Measurements from ENCODE around the gene SLC5A9. TPM values are rescaled to one million over a fixed set of nuclear protein-coding genes. Genes with fewer than 3 reads are reported as not detected.

Gene SLC5A9
- polyA plus RNA-seq, 2 of the 4 experiments (the other 2 are of a cell fraction): 0.03 to 0.21 TPM

DNA sequence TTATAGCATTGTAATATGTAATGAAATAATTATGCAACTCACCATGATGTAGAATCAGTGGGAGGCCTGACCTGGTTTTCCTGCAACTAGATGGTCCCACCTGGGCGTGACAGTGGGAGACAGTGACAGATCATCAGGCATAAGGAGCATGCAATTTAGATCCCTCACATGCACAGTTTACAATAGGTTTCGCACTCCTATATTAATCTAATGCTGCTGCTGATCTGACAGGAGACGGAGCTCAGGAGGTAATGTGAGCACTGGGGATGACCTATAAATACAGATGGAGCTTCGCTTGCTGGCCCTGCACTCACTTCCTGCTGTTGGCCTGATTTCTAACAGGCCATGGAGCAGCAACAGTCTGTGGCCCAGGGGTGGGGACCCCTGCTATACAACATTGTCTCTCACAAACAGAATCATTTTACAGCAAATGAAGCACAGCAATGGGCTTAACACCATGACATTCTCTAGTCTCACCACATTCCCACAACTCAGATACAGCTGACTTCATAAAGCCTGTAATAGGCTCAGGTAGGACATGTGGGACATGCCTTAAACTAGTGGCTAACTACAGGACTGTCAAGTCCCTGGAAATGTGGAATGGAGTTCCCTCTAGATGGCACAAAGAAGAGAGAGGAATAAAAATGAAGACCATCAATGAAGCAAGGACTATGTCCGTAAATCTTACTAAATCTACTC is 40.7 kb upstream of the SLC5A9 start:
- ChIA-PET POLR2A (no interaction called here), CTCF (no interaction called here)
- ATAC-seq: no peak

DNA sequence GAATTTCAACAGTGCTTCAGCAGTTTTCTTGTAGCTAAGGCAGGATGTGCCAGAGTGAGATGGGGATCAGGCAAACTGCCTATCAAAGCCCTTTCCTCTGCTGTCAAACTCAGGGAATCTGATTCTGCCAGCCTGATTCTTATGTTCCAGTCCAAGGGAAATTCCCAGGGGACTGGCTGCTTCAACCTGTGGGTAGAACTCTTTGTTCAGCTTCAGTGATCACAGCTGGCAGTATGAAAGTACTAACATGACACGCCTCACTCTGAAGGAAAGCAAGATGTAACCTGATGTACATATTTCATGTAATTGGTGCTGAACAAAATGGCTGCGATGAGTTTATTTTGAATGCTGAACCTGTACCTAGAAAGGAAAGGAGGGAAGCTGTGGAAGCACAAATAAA is 40.1 kb upstream of the SLC5A9 start:
- CTCF ChIA-PET: no interaction called here
- FAIRE-seq: no peak
- no peak for ATAC-seq

More for the DNA sequence above, 40.7 kb upstream of the SLC5A9 start:
- no peak for TF ChIP-seq RARB (CRISPR knock-in tag; IDR thresholded peaks at IDR 0.05)
- TF ChIP-seq, protein P1, sequence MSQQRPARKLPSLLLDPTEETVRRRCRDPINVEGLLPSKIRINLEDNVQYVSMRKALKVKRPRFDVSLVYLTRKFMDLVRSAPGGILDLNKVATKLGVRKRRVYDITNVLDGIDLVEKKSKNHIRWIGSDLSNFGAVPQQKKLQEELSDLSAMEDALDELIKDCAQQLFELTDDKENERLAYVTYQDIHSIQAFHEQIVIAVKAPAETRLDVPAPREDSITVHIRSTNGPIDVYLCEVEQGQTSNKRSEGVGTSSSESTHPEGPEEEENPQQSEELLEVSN (IDR thresholded peaks at IDR 0.05; ENCODE audit: borderline replicate concordance, low read depth): no peak
- Histone ChIP-seq H3K4me1 (no peaks in the 10 kb centered on the region), H3K4me3 (no peak overlapping the region), H3K9me3 (no peaks in the 10 kb centered on the region), H3K27ac (no peak overlapping the region), H3K4me2 (no peak overlapping the region)
- DNase-seq (ENCODE audit: low read depth in 1 of 2, low spot score in 1 of 2) (no peak), FAIRE-seq (no peak)
- WGBS (ENCODE audit: missing lambda C conversion rate): 5% methylated on average over 5 of the region's 5 CpGs

DNA sequence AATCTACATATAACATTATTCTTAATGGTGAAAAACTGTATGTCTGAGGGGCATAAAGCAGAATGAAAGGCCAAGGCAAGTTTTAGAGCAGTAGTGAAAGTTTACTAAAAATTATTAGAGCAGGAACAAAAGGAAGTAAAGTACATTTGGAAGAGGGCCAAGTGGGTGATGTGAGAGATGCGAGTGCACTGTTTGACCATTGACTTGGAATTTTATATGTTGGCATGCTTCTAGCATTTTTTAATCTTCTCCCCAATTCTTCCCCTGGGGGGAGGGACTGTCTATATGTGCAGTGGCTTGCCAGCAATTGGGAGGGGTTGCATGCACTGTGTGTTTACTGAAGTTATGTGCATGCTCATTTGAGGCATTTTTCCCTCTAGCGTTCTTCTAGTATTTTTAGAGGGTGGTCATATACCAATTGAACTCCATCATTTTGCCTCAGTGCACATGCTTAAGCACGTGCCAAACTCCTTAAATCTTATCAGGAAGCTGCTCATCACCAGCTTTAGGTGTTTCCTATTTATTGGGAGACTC is 36.1 kb upstream of the SLC5A9 start:
- Histone ChIP-seq H3K4me2 (no peak overlapping the region), H3K4me3 (no peak overlapping the region), H3K27ac (no peak overlapping the region), H3K9me3 (no peaks in the 10 kb centered on the region), H3K4me1 (no peaks in the 10 kb centered on the region)
- FAIRE-seq: no peak
- TF ChIP-seq TFCP2L1 (CRISPR knock-in tag; IDR thresholded peaks at IDR 0.05): no peak
- TF ChIP-seq SREBF2 (IDR thresholded peaks at IDR 0.05): no peak
- no peak for TF ChIP-seq SMC3 (IDR thresholded peaks at IDR 0.05)
- TF ChIP-seq HOXA7 (CRISPR knock-in tag; IDR thresholded peaks at IDR 0.05): no peak
- no peak for TF ChIP-seq NFE2L2 (conservative IDR thresholded peaks at IDR 0.05; ENCODE audit: low read length)
- TF ChIP-seq USF2 (IDR thresholded peaks at IDR 0.05): no peak
- no peak for TF ChIP-seq MYC (IDR thresholded peaks at IDR 0.05; ENCODE audit: borderline replicate concordance, low read length)
- TF ChIP-seq RARB (CRISPR knock-in tag; IDR thresholded peaks at IDR 0.05): no peak
- no peak for TF ChIP-seq HDAC2 (IDR thresholded peaks at IDR 0.05)
- no peak for TF ChIP-seq RNF2 (IDR thresholded peaks at IDR 0.05; ENCODE audit: borderline replicate concordance, low read depth)
- TF ChIP-seq RAD21 (conservative IDR thresholded peaks at IDR 0.05 in 1 of 2, IDR thresholded peaks at IDR 0.05 in 1 of 2): no peak
- TF ChIP-seq BHLHE40 (IDR thresholded peaks at IDR 0.05; ENCODE audit: low read depth, low read length): no peak
- POLR2A ChIA-PET: no interaction called here
- CTCF ChIA-PET: no interaction called here
- 1% methylated on average over 3 of the region's 3 CpGs for WGBS (ENCODE audit: missing lambda C conversion rate)
- DNase-seq (ENCODE audit: low read depth in 1 of 2, low spot score in 1 of 2): no peak
- no peak for ATAC-seq

More for the DNA sequence above, 40.1 kb upstream of the SLC5A9 start:
- H3K4me3 ChIP-seq: no peak overlapping the region
- DNase-seq (ENCODE audit: low read depth in 1 of 2, low spot score in 1 of 2): no peak
- 0% methylated on average over 2 of the region's 2 CpGs for WGBS (ENCODE audit: missing lambda C conversion rate)
- no peak overlapping the region for H3K27ac ChIP-seq
- H3K4me2 ChIP-seq: no peak overlapping the region
- POLR2A ChIA-PET: no interaction called here
- TF ChIP-seq ESRRA (IDR thresholded peaks at IDR 0.05; ENCODE audit: borderline replicate concordance, low read length) (no peak), SREBF2 (IDR thresholded peaks at IDR 0.05) (no peak), HOXB13 (CRISPR knock-in tag; IDR thresholded peaks at IDR 0.05; ENCODE audit: low read depth) (no peak), FOSL2 (IDR thresholded peaks at IDR 0.05) (no peak), FOSL2 (CRISPR knock-in tag; IDR thresholded peaks at IDR 0.05) (no peak), CHD2 (IDR thresholded peaks at IDR 0.05; ENCODE audit: low read length, partially characterized antibody) (no peak), RFX5 (IDR thresholded peaks at IDR 0.05) (no peak), CBX2 (IDR thresholded peaks at IDR 0.05; ENCODE audit: borderline replicate concordance, low read depth) (no peak), PHF8 (IDR thresholded peaks at IDR 0.05; ENCODE audit: borderline replicate concordance, low read depth) (no peak), JUN (IDR thresholded peaks at IDR 0.05) (no peak), CHD4 (IDR thresholded peaks at IDR 0.05; ENCODE audit: borderline replicate concordance) (no peak), RAD21 (conservative IDR thresholded peaks at IDR 0.05 in 1 of 2, IDR thresholded peaks at IDR 0.05 in 1 of 2) (no peak), NFE2L2 (conservative IDR thresholded peaks at IDR 0.05; ENCODE audit: low read length) (no peak), HOXA7 (CRISPR knock-in tag; IDR thresholded peaks at IDR 0.05) (no peak), PBX3 (IDR thresholded peaks at IDR 0.05) (no peak), ZNF302 (CRISPR knock-in tag; IDR thresholded peaks at IDR 0.05) (no peak)
- no peaks in the 10 kb centered on the region for H3K9me3 ChIP-seq
- H3K4me1 ChIP-seq: no peaks in the 10 kb centered on the region

Data from A549 (cell line).